IMR-90 (cell line): Measurements from ENCODE around the gene ATXN10.

ENCODE experiments used
- BHLHE40 ChIP-seq: fragments of 150-350 bp; IDR thresholded peaks from 2 replicates; pipeline ENCODE4 v1.6.1; 2016; ENCODE audit warnings: mild to moderate bottlenecking, low read depth, low read length
- CHD1 ChIP-seq: IDR thresholded peaks from 2 replicates; pipeline ENCODE4 v1.6.1; 2012; ENCODE audit warnings: low read depth, low read length, improper control_type of control experiment
- CTCF ChIP-seq: conservative IDR thresholded peaks from 2 replicates; pipeline ENCODE4 v1.5.1; 2012; ENCODE audit warnings: mild to moderate bottlenecking, low read depth, low read length, improper control_type of control experiment
- ELK1 ChIP-seq: fragments of 150-350 bp; IDR thresholded peaks from 2 replicates; pipeline ENCODE4 v1.6.1; 2016; ENCODE audit warnings: low read depth, mild to moderate bottlenecking, low read length, moderate library complexity, borderline replicate concordance
- POLR2A ChIP-seq: IDR thresholded peaks from 2 replicates; pipeline ENCODE4 v1.6.1; 2012; ENCODE audit warnings: mild to moderate bottlenecking, low read depth, low read length
- RAD21 ChIP-seq: IDR thresholded peaks from 2 replicates; pipeline ENCODE4 v1.6.1; 2012; ENCODE audit warnings: low read length, improper control_type of control experiment
- RCOR1 ChIP-seq: IDR thresholded peaks from 2 replicates; pipeline ENCODE4 v1.6.1; 2012; ENCODE audit warnings: mild to moderate bottlenecking, low read length, improper control_type of control experiment; ENCODE audit not compliant: insufficient replicate concordance
- RFX5 ChIP-seq: IDR thresholded peaks from 2 replicates; pipeline ENCODE4 v1.8.0; 2012; ENCODE audit warnings: low read depth, mild to moderate bottlenecking, low read length, moderate library complexity
- SMC3 ChIP-seq: fragments of 150-350 bp; IDR thresholded peaks from 2 replicates; pipeline ENCODE4 v1.6.1; 2016; ENCODE audit warnings: low read depth, mild to moderate bottlenecking, antibody characterized with exemption, low read length, moderate library complexity
- TF ChIP-seq, protein P1 (sequence below): fragments of 150-350 bp; IDR thresholded peaks from 2 replicates; pipeline ENCODE4 v1.6.1; 2017; ENCODE audit warnings: mild to moderate bottlenecking, antibody characterized with exemption, low read length, low read depth

GRCh38 chr22:45886540-45886939 lies 214.9 kb downstream of the ATXN10 start:
- TF ChIP-seq POLR2A (no peak), RAD21 (no peak), RCOR1 (no peak), CTCF (no peak), BHLHE40 (no peak), RFX5 (no peak), CHD1 (no peak), ELK1 (no peak), SMC3 (no peak)
- TF ChIP-seq, protein P1, sequence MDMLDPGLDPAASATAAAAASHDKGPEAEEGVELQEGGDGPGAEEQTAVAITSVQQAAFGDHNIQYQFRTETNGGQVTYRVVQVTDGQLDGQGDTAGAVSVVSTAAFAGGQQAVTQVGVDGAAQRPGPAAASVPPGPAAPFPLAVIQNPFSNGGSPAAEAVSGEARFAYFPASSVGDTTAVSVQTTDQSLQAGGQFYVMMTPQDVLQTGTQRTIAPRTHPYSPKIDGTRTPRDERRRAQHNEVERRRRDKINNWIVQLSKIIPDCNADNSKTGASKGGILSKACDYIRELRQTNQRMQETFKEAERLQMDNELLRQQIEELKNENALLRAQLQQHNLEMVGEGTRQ = no peak
